Right lobe of liver (tissue), 6 donors: ENCODE data around the gene COPG2. TPM values are rescaled to one million over a fixed set of nuclear protein-coding genes. Genes with fewer than 3 reads are reported as not detected.
"Not testable (repeated sequence)": the region's sequence is repeated elsewhere in the genome, so short reads cannot be mapped to it uniquely, and the experiment has no call there.

Experiments used
- ATAC-seq, 4 donors: fragments of 200-7000 bp; cut with Tn5 transposase; one replicate each; pipeline ENCODE4 v1.9.1; 2020; ENCODE audit warnings: mild to moderate bottlenecking in 4 of 4, moderate library complexity in 4 of 4
- DNase-seq, 3 donors: peaks; one replicate each; pipeline ENCODE4 v3.0.0-alpha.2; 2020
- H3K27ac ChIP-seq, 3 donors: fragments of 200-600 bp; one replicate each; pipeline ENCODE4 v1.8.0; 2022
- H3K27me3 ChIP-seq, 2 donors: fragments of 200-600 bp; one replicate each; pipeline ENCODE4 v1.8.0; 2022
- H3K36me3 ChIP-seq, 4 donors: fragments of 200-600 bp; sonication (generic) in 1 of 4; one replicate each; pipeline versions ENCODE4 v1.5.1 to v1.8.0; 2017 to 2022; ENCODE audit warnings: control low read depth in 1 of 4
- H3K4me1 ChIP-seq, 4 donors: fragments of 200-600 bp; sonication (generic) in 1 of 4; one replicate each; pipeline versions ENCODE4 v1.5.1 to v1.8.0; 2017 to 2022; ENCODE audit warnings: control low read depth in 1 of 4
- H3K4me3 ChIP-seq, 3 donors: fragments of 200-600 bp; one replicate each; pipeline ENCODE4 v1.8.0; 2022
- H3K9me3 ChIP-seq, 4 donors: fragments of 200-600 bp; sonication (generic) in 1 of 4; one replicate each; pipeline versions ENCODE4 v1.5.1 to v1.8.0; 2017 to 2022; ENCODE audit warnings: control low read depth in 1 of 4
- POLR2A ChIP-seq: fragments of 450-650 bp; IDR thresholded peaks from one replicate; pipeline ENCODE4 v1.6.1; 2017; ENCODE audit warnings: antibody characterized with exemption, mild to moderate bottlenecking
- WGBS: methylation state at CpG from one replicate; pipeline ENCODE4 v1.1.6; 2018; ENCODE audit warnings: low coverage, low lambda C conversion rate; ENCODE audit not compliant: insufficient coverage; ENCODE audit errors: missing lambda C conversion rate; 5-methylcytosine and 5-hydroxymethylcytosine counted together
- intact Hi-C, 2 donors: fragments of 100-400 bp; cut with DNase I; formaldehyde crosslinking; loops; one replicate each; pipeline versions ENCODE4 v1.11.2 to v1.14.1; 2022
- total RNA-seq, 6 experiments: library from RNA; depleted of rRNA in 2 of 6; stranded (reverse); fragments of >200 nt in 2 of 6; fragmentation: NEBNext Ultra II Directional in 3 of 6; extraction: Animal tissue kit (Norgen Biotek cat#: 25700) in 3 of 6; gene quantifications; one replicate each; pipeline versions ENCODE4 v1.1.0 to v1.2.4, GENCODE V29; 2016 to 2023
- TF ChIP-seq, protein P1 (sequence below), 4 donors: fragments of 200-600 bp in 3 of 4; fragments of 450-650 bp in 1 of 4; IDR thresholded peaks; one replicate each; pipeline versions ENCODE4 v1.5.1 to v1.8.0; 2016 to 2022; ENCODE audit warnings: antibody characterized with exemption in 4 of 4, mild to moderate bottlenecking in 2 of 4
- donor health status: DM: no; HTN: yes; CAD: no.
- donor health status: DM: no; HTN: no; CAD: no.
- donor health status: DM: no; HTN: no; CAD: no.
- donor health status: DM: no; HTN: yes; CAD: no.
- donor health status: DM: no; HTN: yes; CAD: no.

The COPG2 gene
- total RNA-seq, 6 experiments from 2014 or later: 6.5 to 8.9 (median 8.4) TPM

DNA sequence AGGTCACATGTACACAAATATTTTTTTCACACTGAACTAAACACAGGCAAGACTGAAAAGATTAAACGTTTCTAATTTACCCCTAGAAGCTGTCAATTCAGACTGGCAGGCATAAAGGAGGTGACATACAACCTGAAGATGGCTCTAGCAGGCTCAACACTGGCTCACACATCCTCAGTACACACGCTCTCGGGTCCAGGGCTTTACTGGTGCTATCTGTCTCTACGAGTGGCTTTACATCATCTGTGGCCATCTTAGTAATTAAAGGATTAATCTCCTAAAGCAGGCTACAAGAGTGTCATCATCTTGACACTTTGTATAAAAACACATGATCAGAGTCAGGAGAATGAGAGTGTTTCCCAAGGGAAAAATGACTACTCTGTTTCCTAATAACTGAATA lies 57.3 kb downstream of the COPG2 start:
- no peak for DNase-seq
- Histone ChIP-seq H3K4me3 (no peak overlapping the region), H3K27ac (no peak overlapping the region), H3K36me3 (no peaks in the 10 kb centered on the region), H3K9me3 (no peaks in the 10 kb centered on the region), H3K27me3 (no peaks in the 10 kb centered on the region), H3K4me1 (peaks cover 0 to 6% (median 3%) of the 10 kb centered on the region in 4 donors)
- WGBS: 83% methylated on average over 4 of the region's 4 CpGs
- ATAC-seq: no peak
- intact Hi-C loops: no loop called here
- TF ChIP-seq, protein P1, sequence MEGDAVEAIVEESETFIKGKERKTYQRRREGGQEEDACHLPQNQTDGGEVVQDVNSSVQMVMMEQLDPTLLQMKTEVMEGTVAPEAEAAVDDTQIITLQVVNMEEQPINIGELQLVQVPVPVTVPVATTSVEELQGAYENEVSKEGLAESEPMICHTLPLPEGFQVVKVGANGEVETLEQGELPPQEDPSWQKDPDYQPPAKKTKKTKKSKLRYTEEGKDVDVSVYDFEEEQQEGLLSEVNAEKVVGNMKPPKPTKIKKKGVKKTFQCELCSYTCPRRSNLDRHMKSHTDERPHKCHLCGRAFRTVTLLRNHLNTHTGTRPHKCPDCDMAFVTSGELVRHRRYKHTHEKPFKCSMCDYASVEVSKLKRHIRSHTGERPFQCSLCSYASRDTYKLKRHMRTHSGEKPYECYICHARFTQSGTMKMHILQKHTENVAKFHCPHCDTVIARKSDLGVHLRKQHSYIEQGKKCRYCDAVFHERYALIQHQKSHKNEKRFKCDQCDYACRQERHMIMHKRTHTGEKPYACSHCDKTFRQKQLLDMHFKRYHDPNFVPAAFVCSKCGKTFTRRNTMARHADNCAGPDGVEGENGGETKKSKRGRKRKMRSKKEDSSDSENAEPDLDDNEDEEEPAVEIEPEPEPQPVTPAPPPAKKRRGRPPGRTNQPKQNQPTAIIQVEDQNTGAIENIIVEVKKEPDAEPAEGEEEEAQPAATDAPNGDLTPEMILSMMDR (IDR thresholded peaks at IDR 0.05): no peak
- no peak for TF ChIP-seq POLR2A

DNA sequence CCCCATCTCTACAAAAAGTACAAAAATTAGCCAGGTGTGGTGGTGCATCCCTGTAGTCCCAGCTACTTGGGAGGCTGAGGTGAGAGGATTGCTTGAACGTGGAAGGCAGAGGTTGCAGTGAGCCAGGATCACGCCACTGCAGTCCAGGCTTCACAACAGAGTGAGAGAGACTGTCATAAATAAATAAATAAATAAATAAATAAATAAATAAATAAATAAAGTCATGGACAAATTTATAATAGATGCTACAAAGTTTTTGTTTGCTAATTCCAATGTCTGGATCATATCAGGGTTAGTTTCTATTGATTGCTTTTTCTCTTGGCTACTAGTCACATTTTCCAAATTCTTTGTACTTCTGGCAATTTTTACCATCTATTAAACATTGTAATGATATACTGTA lies 61.5 kb downstream of the COPG2 start:
- DNase-seq, H3K36me3 ChIP-seq, H3K27ac ChIP-seq, H3K9me3 ChIP-seq, ATAC-seq, H3K27me3 ChIP-seq, H3K4me3 ChIP-seq, intact Hi-C loops, H3K4me1 ChIP-seq: not testable (repeated sequence)
- WGBS: 100% methylated on average over 2 of the region's 2 CpGs

DNA sequence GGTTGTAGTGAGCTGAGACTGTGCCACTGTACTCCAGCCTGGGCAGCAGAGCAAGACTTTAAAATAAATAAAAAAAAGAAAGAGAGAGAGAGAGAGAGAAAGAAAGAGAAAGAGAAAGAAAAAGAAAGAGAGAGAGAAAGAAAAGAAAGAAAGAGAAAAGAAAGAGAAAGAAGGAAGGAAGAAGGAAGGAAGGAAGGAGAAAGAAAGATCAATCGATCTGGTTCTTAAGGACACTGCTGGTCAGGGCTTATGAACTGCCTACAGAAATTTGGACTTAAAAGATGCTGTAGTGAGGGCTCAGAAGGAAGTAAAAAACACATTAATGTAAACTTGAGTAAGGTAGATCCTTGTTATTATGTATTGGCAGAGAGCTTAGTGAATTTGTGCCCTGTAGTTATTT lies 62.4 kb downstream of the COPG2 start:
- H3K4me3 ChIP-seq: no peak overlapping the region
- WGBS: 91% methylated on average over 1 of the region's 1 CpG
- no peak overlapping the region for H3K27ac ChIP-seq
- H3K27me3 ChIP-seq: no peaks in the 10 kb centered on the region
- no peaks in the 10 kb centered on the region for H3K4me1 ChIP-seq
- TF ChIP-seq POLR2A: no peak
- TF ChIP-seq, protein P1 (IDR thresholded peaks at IDR 0.05): no peak
- H3K9me3 ChIP-seq: no peaks in the 10 kb centered on the region
- intact Hi-C loops: no loop called here
- ATAC-seq (no peak), DNase-seq (no peak)
- H3K36me3 ChIP-seq: no peaks in the 10 kb centered on the region

DNA sequence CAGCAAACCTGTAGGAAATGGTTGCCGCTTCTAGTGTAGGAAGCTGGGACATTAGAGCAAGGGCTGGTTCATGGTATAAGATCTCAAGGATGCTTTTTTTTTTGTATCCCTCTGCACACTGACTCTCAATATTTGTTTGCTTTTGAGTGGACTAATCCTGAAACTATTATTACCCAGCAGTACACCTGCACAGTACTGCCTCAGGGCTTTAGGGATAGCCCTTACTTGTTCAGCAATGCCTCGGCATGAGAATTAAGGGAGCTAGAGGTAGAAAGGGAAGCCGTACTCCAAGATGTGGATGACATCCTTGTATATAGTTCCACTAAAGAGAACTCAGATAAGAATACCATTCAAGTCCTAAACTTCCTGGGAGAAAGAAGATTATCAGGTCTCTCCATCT lies 70.5 kb downstream of the COPG2 start:
- H3K36me3 ChIP-seq: no peaks in the 10 kb centered on the region
- no peak for ATAC-seq
- intact Hi-C loops: no loop called here
- no peaks in the 10 kb centered on the region for H3K4me1 ChIP-seq
- no peak for TF ChIP-seq POLR2A
- TF ChIP-seq, protein P1 (IDR thresholded peaks at IDR 0.05): no peak
- H3K9me3 ChIP-seq: no peaks in the 10 kb centered on the region
- 100% methylated on average over 1 of the region's 3 CpGs for WGBS
- H3K4me3 ChIP-seq: no peak overlapping the region
- no peak for DNase-seq
- H3K27me3 ChIP-seq: no peaks in the 10 kb centered on the region
- no peak overlapping the region for H3K27ac ChIP-seq

DNA sequence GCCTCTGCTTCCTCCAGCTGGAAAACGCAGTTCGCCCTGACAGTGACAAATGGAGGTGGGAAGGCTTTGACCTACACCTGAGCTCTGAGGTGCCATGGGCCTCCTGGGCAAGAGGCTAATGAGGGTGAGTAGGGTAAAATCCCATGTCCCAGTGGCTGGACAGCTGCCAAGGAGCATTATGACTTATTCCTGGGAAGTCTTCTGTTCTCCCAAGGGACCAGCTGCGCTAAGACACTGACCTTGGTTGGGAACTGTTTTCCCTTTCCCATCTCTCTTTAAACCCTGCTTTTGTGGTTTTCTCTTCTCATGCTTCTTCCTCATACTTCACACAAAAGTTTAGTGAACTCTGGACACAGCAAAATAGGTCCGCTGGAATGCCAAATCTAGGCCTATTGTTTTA lies 72.6 kb downstream of the COPG2 start:
- H3K27me3 ChIP-seq: no peaks in the 10 kb centered on the region
- H3K27ac ChIP-seq: no peak overlapping the region
- ATAC-seq (no peak), DNase-seq (no peak)
- H3K36me3 ChIP-seq: no peaks in the 10 kb centered on the region
- H3K4me1 ChIP-seq: no peaks in the 10 kb centered on the region
- H3K9me3 ChIP-seq: no peaks in the 10 kb centered on the region
- no peak overlapping the region for H3K4me3 ChIP-seq
- TF ChIP-seq, protein P1 (IDR thresholded peaks at IDR 0.05): no peak
- WGBS: 100% methylated on average over 2 of the region's 4 CpGs
- intact Hi-C loops: no loop called here
